ENCODE measurements around the gene MAP4K2.

MAP4K2 gene

DNA sequence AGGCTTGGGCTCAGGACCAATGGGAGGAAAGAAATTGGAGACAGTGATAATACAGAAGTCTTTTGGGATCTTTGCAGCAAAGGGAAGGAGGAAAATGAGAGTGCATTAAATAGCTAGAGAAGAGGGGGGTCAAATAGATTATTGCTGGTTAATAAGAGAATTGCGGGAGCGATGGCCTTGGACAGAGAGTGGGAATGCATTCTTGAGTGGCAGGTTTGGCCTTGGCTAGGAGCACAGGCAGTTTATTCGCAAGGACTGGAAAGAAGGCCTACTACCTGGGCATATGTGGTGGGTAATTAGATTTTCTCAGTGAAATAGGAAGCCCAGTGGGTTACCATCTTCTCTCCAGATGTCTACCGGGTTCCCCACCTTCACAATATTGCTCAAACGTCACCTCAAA lies 10.8 kb upstream of the MAP4K2 start:
- no peak for DNase-seq (ENCODE audit: low read depth in 2 of 2)

DNA sequence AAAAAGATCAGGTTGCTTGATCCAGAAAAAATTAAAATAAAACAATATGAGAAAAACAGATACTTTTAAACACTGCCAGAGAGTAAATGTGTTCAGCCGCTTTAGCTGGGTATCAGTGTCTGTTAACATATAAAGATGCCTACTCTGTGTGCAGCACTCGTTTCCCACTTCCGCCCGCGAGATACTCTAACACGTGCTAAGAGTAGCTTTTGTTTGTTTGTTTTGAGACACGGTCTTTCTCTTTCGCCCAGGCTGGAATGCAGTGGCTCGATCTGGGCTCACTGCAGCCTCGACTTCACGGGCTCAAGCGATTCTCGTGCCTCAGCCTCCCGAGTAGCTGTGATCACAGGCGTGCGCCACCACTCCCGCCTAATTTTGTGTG lies 7.9 kb upstream of the MAP4K2 start:
- no peak for DNase-seq (ENCODE audit: low read depth in 2 of 2)

DNA sequence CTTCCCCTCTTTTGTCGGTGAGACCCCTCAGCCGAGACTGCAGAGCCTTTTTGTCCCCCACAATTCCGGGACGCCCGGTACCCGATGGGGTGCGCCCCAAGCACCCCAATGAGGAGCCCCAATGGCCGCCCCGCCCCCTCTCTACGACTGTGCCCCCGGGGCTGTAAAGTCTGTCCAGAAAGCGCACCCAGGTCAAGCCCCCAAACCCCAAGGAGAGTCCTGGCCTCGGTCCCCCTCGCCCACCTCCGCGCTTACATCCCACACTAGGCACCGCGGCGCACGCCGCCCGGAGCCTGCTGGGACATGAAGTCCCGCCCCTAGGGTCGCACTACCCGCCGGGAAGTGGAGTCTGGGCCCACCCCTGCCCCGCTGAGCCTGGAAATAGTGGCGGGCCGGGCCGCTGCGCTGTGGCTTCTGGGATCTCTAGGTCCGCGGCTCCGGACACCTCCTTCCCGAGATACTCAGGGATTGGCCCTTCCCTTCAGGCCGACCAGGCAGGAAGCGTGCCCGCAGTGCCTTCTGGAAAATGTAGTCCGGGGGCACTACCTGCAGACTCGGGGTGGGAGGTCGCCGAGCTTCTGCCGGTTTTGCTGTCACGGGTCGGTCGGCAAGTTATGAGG lies 7.4 kb upstream of the MAP4K2 start, which contains the start of gene MEN1:
Gene MEN1, minus strand, starts transcription at position 281 of the 620 bp plus-strand sequence. CDS start 442 bp downstream, outside the sequence.
- peak; percentile 78 to 85 for DNase-seq (ENCODE audit: low read depth in 2 of 2)

DNA sequence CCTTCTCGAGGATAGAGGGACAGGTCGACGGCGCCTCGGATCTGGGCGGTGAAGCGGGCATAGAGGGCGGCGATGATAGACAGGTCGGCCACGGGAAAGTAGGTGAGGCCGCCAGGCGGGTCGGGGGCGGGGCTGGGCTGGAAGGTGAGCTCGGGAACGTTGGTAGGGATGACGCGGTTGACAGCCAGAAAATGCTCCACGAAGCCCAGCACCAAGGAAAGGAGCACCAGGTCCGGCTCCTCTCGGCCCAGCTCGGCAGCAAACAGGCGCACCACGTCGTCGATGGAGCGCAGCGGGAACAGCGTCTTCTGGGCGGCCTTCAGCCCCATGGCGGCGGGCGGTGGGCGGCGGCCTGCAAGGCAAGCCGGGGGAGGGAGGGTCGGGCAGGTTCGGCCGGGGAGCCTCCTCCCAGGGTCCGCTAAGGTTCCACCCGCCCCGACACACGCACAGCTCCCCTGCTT lies 6.8 kb upstream of the MAP4K2 start:
- no peak for DNase-seq (ENCODE audit: low read depth in 2 of 2)

DNA sequence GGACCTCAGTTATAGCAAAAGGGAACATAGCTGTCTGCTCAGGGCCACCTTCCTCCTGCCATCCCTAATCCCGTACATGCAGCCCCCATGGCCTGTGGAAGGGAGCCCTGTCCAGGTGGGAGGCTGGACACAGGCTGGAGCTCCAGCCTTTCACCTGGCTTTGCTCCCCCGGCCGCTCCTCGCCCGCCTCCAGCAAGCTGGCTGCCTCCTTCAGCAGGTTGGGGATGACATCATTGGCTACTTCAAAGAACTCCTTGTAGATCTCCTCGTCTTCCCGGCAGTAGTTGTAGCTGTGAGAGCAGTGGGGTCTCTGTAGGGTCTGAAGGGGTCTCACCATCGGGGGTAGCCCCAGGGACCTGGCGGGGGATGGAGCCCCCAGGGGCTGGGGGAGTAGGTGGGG lies 2.5 kb upstream of the MAP4K2 start:
- DNase-seq (ENCODE audit: low read depth in 2 of 2) = no peak

DNA sequence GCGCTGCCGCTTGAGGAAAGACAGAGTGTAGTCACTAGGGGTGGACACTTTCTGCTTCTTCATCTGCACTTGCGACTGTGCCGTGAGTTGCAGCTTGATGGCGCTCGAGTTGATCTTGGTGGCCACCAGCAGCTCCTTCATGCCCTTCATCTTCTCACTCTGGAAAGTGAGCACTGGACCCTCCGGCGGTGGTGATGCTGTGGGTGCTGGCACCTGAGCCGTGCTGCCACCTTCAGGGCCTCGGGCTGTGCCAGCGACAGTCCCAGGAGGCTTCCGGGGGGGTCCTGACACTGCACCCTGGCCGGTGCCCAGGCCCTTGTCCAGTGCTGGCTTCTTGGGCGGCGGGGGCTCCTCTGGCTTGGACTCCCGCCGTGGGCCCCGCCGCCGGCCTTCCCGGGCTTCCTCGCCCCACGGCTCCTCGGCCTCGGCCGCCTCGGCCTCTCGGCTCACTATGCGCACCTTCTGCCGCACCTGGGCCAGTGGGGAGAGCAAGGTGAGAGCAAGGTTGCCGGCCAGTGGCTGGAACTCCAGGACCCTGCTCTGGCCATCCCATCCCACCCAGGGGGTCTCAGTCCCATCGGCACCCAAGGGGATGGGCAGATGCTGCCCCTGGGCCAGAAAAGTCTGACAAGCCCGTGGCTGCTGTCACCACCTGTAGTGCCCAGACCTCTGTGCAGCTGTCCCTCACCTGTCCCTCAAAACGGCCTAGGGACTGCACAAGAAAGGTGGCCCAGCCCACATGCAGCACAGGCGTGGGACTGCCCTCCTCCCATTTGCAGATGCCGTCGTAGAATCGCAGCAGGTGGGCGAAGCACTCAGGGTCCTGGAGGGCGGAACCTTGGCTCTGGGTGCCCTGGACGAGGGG lies 1.6 kb upstream of the MAP4K2 start:
- DNase-seq (ENCODE audit: low read depth in 2 of 2) = no peak

DNA sequence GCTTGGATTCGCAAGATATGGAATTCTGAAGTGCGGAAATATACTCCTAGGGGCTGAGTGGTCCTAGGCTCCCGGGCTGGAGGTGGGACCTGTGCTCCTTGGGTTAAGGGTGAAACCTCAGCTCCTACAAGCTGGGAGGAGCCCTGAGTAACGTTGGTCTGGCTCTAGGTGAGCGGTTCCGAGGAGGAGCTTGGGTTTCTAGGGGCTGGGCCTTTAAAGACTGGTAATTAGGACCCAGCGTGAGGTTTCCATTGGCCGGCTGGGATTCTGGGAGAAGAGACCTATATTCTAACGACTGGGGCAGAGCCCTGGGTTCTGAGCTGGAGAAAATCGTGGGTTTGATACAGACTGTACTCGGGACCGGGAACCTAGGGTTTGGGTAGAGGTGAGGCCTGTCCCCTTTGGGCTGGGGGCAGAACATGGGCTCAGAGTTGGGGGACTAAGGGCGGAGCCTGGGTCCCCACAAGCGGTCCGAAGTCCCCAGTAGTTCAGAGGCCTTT lies 882 bp upstream of the MAP4K2 start:
- no peak for DNase-seq (ENCODE audit: low read depth in 2 of 2)

DNA sequence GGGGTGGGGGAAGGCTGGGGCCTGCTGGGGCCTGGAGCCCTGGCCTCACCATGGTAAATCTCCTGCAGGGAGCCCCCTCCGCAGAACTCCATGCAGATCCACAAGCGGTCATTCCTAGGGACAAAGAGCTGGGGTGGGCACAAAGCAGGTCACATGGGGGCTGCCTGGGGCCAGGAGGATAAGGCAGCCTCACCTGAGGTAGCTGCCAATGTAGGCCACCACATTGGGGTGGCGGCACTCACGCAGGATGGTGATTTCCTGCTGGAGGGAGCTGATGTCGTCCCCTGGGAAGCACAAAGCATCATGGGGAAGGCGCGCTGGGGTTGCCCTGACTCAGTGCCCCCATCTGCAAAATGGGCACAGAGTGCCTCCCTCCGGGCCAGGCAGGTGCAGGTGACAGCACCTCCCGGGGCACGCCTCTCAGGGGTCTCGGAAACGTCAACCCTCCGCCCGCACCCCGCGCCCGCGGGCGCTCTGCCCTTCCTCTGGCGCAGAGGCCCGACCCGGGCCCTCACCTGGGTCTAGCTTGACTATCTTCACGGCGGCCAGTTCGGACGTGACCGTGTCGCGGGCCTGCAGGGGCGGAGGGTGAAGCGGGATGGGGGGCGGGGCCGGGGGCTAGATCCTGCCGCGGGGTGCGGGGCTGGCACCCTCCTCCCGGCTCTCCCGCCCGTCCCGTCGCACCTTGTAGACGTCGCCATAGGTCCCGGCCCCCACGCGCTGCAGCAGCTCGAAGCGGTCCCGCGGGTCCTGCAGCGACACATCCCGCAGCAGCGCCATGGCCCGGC lies 450 bp downstream of the MAP4K2 start:
- DNase-seq (ENCODE audit: low read depth in 2 of 2) = peak in 1 of 2 donors; percentile 21

DNA sequence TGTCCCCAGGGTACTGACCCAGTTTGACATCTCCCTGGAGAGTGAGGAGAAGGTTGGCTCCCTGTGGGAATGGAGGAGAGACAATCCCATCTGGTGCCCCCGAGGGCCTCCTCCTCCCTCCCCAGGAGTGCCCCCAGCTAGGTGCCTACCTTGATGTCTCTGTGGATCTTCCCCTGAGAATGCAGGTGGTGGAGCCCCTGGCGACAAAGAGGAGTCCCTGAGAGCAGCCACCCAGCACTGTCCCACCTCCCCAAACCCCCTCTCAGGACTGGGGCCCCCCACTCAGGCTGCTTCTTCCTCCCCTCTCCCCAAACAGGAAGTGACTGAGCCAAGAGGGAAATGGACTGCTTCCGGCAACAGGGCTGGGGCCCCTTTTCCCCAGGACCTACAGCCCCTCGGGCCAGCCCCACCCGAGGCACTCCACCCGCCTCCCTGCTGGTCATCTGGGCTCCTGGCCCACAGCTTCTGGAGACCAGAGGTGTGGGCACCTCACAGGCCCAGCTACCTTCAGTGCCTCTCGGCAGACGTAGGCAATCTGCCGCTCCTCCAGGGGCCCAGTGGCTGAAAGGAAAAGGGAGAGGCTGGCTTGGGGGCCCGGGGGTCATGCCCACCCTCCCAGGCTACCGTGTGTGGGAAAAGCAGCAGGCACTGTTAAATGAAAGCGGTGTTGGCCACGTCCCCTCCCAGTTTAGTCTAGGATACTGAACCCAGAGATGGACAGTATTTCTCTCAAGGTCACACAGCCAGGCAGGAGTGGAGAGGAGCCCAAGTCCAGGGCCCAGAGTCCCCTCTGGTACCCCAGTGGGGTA lies 1.2 kb downstream of the MAP4K2 start:
- DNase-seq (ENCODE audit: low read depth in 2 of 2) = no peak

DNA sequence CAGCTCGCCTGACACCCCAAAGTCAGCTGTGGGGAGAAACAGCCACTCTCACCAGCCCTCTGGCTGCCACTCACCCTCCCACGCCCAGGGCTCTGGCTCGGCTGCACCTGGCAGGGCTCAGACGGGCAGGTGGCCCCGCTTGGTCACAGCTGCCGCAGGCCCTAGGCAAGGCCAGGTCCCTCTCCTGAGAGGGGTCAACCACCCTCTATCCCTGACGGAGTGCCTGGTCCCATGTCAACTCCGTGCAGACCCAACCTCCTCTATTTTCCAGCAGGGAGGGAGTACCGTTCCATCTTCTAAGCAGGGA lies 1.9 kb downstream of the MAP4K2 start:
- no peak for DNase-seq (ENCODE audit: low read depth in 2 of 2)

DNA sequence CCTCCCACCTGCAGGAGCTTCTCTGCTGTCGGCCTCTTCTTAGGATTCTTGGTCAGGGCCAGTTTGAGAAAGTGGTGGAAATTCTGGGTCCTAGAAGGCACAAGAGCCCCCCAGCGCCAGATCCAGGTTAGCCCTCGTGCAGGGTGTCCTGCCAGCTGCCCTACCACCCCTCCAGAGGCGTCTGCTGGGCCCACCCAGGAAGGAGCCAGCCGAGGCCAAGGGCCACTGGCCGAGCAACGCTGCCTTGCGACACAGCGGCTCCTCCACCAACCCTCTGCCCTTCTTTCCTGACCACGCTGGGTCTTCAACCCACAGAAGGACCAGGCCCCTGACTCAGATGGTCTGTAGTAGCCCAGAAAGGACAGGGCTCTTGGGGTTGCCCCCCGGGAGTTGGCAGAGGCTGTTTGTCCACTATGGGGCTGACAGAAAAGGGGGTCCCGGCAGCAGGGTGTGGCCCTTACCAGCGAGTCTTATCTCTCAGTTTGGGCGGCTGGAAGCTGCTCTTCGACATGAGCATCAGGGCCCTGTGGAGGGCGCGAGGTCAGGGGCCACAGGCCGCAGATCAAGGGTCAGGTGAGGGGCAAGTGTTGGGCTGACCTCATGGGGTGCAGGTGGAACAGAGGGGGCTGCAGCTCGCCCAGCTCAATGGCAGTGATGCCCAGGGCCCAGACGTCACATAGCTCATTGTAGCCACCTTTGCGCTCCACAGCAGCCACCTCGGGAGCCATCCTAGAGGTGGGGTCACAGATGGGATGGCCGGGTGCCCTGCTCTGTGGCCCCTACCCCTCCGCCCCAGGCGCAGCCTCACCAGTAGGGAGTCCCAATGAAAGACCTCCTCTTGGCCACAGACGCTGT lies 2.5 kb downstream of the MAP4K2 start:
- DNase-seq (ENCODE audit: low read depth in 2 of 2) = no peak

DNA sequence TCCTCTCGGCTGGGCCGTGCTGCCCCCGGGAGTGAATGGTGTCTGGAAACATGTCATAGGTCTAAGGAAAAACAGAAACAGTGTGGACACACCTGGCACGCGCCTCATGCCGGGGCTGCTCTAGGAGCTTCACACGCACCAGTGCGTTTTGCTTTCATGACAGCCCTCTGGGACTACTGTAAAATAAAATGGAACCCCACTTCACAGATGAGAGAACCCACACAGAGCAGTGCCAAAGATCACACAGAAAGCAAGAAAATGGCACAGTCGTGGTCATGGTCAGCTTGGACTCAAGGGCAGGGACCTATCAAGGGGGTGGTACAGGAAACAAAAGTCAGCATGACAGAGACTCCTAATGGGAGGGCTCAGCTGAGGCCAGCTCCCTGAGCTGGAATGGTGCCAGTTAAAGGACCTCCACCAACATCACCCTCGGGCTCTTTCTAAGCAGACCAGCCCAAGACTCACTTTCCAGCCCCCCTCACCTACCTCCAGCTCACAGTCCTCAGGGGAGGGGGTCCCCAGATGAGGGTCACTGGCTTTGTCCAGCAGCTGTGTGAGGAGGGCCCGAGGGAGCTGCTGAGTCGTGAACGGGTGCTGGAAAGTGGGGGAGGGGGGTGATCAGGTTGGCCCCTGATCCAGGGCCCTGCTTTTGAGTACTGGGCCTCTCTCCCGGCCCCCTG lies 3.3 kb downstream of the MAP4K2 start:
- no peak for DNase-seq (ENCODE audit: low read depth in 2 of 2)

DNA sequence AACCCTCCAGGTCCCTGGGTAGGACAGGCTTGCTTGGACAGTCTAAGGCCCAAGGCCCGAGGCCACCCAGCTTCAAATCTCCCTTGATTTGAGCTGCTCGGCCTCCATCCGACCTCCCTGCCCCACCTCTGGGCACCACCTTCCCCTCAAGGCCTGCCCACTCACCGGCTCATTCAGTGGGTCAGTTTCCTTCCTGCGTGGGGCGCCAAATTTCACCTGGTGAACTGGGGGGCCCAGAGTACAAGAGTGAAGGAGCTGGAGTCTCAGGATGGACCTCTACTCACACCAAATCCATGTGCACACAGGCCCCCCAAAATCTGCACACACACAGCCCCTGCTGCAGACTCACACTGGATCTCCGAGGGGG lies 3.8 kb downstream of the MAP4K2 start:
- DNase-seq (ENCODE audit: low read depth in 2 of 2) = no peak

DNA sequence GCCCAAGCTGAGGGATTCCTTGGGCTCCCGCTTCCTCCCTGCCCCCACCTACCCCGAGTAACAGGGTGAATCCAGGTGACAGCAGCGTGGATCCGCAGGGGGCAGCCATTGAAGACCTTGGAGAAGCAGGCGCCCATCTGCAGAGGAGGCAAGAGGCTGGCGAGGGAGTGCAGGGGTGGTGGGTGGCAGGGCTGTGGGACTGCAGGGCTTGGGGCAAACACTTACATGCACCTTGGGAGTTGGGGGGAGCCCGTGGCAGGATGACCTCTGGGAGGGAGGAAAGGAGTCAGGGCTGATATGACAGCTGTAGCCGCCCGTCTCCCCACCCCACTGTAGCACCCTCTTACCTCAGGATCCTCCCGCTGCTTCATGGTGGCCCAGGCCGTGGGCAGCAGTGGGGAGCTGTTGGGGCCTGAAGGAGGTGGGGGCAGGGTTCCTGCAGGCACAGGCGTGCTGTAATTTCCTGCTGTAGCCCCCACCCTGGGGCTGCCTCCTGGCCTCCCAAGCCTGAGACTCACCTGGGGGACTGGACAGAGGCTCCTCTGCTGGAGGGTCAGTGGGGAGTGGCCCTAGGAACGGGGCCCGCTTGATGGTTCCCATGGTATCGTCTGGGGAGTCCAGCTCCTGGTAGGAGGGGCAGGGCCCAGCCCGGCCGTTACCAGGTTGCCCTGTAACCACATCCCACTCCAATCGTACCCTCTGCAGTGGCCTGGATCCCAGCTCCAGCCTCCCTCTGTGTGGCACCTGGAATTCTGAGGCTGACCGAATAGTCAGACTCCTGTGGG lies 6.1 kb downstream of the MAP4K2 start:
- no peak for DNase-seq (ENCODE audit: low read depth in 2 of 2)

DNA sequence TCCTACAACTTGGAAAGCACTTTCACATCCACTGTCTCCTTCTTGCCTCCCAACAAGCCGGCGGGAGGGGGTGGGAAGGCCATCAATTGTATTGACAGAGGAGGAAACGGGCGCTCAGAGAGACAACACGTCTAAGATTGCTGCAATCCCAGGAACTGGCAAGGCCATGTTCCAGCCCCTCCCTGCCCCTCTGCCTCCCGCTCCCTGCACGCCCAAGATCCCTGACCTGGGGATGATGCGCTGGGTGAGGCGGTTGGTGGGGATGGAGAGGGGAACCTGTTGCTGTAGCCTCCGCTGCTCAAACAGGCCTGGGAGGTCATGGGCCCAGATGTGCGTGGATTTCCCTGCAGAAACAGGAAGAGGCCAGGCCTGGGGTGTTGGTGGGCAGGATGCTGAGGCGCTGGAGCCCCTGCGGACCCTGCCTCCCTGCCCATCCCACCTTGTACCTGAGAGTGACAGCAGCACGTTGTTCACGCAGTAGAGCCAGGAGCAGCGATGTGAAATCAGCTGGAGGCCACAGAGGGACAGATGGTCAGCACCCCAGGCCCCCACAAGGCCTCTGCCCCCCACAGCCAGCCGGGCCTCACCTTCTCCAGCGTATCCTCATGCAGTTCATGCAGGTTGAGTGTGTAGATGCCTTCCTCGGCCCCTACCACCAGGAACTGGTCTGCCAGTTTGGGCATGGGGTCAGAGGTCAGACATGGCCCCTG lies 6.8 kb downstream of the MAP4K2 start:
- DNase-seq (ENCODE audit: low read depth in 2 of 2) = no peak

DNA sequence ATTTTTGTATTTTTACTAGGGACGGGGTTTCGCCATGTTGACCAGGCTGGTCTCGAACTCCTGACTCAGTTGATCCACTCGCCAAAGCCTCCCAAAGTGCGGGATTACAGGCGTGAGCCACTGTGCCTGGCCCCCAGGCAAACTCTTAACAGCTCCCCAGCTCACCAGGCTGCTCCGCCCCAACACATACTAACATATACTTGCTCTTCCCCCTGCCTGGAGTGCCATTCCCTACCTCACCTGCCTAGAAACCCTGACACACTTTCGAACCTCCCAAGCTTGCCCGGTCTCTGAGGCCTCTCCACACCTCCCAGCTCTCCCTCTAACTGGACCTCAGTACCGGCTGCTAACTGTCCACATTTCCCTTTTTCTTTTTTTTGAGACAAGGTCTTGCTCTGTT lies 8.5 kb downstream of the MAP4K2 start:
- no peak for DNase-seq (ENCODE audit: low read depth in 2 of 2)

DNA sequence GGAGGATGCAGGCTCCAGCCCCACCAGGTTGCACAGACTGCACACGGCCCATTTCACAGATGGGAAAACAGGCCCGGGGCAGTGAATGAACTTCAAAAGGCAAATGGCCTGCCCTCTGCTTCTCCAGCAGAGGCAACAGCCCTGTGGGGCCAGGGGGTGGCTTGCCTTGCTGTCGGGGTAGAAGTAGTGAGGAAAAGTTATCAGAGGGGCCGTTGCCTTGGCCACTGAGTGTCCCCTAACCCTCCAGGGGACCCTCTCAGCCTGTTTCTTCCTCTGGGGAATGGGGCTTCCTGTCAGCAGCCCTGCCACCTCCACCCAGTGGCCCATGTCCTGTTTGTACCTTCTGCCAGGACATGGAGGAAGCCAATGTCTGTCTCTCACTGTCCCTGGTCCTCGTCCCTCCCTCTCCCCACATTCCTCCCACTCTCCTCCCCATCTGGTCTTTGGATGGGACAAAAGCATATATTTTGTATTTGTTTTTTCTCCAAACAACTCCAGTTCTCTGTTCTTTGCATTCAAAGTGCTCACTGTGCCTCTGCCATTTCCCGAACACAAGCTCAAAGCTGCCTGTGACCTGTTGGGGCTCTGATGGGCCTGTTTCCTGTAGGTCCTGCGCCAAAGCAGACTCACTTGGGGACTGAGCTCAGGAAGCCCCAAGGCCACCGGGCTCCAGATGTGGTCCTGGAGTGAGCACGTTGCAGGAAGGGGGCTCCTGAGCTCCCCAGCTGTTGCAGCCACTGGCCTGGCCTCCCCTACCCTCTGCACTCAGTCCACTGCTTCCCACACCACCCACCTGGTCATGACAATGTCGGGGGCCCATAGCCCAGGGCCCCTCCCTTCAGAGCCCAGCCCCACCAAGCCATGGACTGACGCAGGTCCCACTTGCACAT lies 9.5 kb downstream of the MAP4K2 start:
- DNase-seq (ENCODE audit: low read depth in 2 of 2) = no peak

DNA sequence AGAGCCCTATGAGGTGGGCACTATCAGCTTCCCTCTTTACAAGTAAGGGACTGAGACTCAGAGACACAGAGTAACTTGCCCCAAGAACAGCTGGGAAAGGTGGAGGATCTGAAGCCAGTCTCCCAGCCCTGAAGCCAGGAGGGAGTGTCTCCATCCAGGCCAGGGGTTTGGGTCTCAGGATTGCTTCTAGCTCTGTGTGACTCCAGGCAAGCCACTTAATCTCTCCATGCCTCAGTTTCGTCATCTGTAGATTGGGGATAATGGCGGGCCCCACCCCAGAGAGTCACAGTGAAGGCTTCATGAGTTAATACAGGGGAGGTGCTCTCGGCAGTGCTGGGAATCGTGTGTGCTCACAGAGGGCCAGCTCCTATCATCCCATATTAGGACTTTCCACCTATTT lies 10.5 kb downstream of the MAP4K2 start:
- DNase-seq (ENCODE audit: low read depth in 2 of 2) = no peak
